SK-N-SH (cell line): ENCODE data around the gene CLSTN2.

Source experiments
- EP300 ChIP-seq, 2 experiments: IDR thresholded peaks; 2 replicates each; pipeline versions ENCODE4 v1.4.0 to v1.6.1; 2012; ENCODE audit warnings: borderline replicate concordance in 1 of 2, low read depth in 1 of 2, low read length in 1 of 2
- EZH2phosphoT487 ChIP-seq: fragments of 200-600 bp; sonication (generic); IDR thresholded peaks from 2 replicates; pipeline ENCODE4 v1.6.1; 2017; ENCODE audit warnings: low read depth, mixed run types, mild to moderate bottlenecking, antibody characterized with exemption, moderate library complexity, borderline replicate concordance
- MAX ChIP-seq: IDR thresholded peaks from 2 replicates; pipeline ENCODE4 v1.4.0; 2012; ENCODE audit warnings: low read depth
- POLR2AphosphoS5 ChIP-seq: IDR thresholded peaks from 2 replicates; pipeline ENCODE4 v1.6.1; 2012; ENCODE audit warnings: low read depth, low read length
- REST ChIP-seq: IDR thresholded peaks from 2 replicates; pipeline ENCODE4 v1.6.1; 2012; ENCODE audit warnings: mild to moderate bottlenecking, low read depth, low read length, moderate library complexity
- YY1 ChIP-seq: IDR thresholded peaks from 2 replicates; pipeline ENCODE4 v1.4.0; 2012; ENCODE audit warnings: low read depth, mild to moderate bottlenecking

- TF ChIP-seq REST = no peak
- no peak for TF ChIP-seq MAX
- TF ChIP-seq EZH2phosphoT487 = no peak
- no peak for TF ChIP-seq POLR2AphosphoS5
- no peak for TF ChIP-seq YY1
- TF ChIP-seq EP300 (IDR thresholded peaks at IDR 0.05; ENCODE audit: borderline replicate concordance in 1 of 2, low read depth in 1 of 2, low read length in 1 of 2) = no peak
Measured at GRCh38 chr3:140223197-140223596, 288.2 kb downstream of the CLSTN2 start.
